Stimulated activated CD8-positive, alpha-beta memory T cell treated with anti-CD3 and anti-CD28 coated beads, Interleukin-12 subunit alpha, Interleukin-12 subunit beta, amount 100 ng/mL, for 4 hours (primary cell): ENCODE results near the gene GALNT5.
"Not testable (repeated sequence)": the region's sequence is repeated elsewhere in the genome, so short reads cannot be mapped to it uniquely, and the experiment has no call there.

ENCODE experiments used
- DNase-seq: peaks from one replicate; pipeline ENCODE4 v3.0.0-alpha.2; 2020; ENCODE audit warnings: low read depth

Gene GALNT5

DNA sequence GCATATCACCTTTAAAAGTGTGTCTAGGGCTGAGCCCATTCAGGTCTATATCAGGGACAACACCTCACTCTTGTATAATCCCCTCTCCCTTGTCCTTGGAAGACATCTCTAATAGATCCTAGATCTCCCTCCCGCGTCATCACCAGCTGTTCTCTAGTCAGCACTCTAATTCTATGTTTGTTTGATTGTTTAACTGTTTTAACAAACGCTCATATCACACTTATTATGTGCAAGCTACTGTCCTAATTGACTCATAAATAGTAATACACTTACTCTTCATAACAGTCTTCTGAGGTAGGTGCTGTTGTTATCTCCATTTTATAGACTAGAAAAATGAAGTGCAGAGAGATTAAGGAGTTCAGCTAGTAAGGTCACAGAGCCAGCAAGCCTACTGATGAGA, 69.7 kb downstream of the GALNT5 start:
- DNase-seq: no peak

DNA sequence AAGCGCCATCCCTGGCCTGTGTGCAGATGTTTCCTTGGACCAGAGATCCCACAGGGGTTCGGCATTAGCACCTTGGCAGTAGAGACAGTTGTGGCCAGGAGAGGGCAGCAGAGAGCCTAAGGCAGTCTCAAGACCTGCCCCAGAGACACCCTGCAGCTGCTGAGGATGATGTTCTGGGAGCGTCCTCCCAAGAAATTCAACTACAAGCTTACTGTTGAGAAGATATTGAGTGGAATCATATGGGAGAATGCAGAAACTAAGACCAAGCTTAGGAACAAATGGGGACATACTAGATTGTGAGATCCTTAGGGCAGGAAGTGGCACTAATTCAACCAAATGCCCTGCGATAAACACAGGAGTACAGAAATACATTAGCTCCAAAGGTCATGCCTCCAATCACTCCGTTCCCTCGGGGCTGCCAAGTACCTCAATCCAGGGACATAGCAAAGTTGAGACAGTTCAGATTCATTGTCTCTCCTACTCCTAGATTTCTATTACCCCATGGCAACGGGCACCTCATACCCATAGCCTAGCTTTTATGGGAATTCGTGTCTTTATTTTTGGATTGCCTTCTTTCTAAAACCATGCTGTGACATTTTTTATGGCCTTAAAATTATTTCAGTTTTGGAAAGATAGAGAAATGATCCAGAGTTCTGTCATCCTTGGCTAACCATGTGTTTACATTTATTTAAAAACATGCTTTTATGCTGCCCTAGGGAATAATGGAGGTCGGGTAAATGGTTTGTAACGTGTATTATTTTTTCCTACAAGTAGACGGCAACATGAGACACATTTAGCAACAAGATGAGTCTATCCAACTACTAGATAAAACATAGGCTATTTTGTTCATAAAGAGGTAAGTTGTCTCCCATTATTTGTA, 70.4 kb downstream of the GALNT5 start:
- peak; percentile 71 for DNase-seq

DNA sequence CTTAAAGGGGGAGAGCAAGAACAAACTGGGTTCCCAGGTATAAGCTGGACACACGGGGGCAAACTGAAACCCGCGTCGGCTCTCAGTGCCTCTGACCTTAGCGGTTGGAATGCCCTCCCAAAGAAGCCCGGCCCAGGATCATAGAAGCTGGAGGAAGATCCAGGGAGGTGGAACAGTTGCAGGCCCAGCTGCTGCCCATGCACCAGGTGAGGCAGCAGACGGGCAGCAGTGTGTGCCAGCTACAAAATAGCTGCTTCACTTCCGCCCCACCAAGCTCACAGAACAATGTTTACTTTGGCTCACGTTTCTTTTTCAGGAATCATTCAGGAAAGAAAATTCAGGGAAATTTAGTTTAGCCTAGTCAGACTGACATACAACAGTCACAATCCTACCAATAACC, 72.0 kb downstream of the GALNT5 start:
- DNase-seq: no peak

DNA sequence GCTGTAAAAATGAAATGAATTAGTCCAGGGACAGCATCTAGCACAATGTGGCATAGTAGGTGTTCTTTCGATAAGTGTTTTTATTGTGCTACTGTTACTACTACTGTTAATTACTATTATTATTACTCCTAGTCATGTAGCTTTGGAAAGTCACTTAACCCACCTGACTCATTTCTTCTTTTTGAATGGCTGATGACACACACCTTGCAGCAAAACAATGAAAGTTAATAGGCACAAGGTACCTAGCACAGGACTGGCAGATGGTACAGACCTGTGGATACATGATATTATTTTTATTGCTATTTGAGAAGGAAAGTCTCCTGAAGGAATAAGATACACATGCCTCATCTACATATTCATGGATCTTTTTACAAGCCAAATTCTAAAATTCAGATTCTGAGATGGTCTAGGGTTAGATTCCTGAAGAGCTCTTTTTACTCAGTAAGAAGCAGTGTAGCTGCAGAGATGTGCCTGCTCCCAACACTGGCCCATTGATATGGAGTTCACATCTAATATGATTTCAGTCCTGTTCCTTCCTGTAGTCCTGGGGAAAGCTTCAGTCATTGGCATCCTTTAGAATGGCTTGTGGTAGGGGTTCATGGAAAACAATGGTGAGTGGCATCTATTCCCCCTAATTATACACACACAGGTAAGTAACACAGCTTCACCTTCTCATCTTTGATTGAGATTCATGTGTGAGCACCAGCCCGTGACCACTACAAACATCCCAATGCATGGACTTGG, 76.0 kb downstream of the GALNT5 start:
- DNase-seq: no peak

DNA sequence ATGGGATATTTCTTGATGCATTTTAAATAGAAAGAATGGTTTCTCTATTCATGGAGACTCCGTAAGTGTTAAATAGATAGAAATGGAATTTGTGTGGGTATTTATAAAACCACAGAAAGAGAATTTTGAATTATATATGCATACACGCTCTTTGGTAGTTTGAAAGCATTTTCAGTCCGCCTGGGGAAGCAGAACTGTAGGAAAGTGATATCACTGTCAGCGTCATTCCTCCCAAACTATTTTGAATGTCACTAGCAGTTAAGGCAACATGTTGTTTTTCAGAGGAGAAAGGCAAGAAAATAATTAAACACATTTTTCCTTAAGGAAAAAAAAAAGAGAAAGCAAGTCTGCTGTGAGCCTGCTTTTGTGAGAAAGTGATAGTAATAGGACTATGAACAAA, 76.8 kb downstream of the GALNT5 start:
- DNase-seq: no peak

DNA sequence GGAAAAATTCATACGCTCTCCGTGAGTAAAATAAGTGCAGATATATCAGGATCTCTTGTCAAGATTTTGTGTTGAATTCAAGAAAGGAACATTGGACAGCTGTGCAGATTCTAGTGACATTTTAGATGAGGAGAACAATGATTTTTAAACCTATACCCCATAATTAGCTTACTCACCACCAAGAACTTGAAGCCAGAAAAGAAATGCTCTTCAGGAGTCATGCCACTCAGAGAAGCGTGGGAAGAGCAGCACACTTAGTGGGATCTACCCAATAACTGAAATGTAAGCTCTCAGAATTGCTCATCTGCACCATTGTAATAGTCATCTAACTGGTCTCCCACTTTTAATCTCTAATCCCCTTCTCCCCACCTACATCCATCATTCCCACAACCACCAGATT, 77.3 kb downstream of the GALNT5 start:
- no peak for DNase-seq

DNA sequence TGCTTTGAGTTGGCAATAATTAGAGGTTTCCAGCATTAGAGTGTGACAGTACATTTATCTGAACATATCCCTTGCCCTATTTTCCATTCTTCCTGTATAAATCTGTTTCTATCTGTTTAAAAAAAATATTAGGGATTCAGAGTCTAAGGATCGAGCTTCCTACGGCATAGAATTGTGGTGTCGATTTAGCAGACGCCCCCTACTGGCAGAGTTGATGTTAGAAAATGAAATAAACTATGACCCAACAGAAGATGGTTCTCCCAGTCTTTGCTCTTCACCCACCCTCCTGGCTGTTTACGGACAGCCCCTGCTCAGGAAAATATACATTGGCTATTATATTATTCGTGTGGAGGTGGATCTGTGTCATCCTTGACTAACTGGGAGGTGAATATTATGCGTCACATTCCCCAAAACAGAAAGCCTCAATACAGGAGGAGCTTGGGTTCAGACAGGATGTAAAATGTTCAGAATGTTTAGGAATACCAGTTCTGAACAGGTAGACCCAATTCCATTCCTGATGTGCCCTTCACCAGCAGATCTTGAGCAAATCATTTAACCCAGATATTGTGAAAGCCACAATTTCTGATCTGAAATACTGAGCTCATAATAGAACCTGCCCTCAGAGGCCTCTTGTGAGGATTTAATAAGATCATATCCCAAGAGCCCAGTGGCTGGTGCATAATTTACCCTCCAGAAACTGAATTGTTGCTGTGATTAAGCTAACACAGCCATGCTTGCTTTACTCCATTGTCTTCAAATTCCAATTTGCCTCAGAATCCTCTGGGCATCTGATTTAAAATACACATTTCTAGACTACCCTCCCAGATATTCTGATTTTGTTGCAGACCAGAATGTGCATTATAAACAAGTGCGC, 78.9 kb downstream of the GALNT5 start:
- no peak for DNase-seq

DNA sequence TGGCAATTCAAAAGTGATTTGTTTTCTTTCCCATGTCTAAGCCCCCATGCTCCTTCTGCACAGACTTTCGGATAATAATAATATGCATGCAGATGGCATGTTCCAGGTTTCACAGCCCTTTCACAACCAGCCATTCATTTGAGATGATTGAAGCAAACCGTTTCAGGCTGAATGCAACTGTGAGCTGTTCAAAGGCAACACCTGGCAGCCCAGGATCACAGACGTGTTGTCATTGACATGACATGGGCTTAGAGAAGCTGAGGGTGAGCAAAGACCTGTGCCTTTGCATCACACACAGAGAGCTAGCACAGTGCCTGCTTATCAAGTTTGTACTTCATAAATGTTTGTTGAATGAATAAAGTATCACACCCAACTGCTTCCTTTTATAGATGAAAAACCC, 80.5 kb downstream of the GALNT5 start:
- DNase-seq: no peak

DNA sequence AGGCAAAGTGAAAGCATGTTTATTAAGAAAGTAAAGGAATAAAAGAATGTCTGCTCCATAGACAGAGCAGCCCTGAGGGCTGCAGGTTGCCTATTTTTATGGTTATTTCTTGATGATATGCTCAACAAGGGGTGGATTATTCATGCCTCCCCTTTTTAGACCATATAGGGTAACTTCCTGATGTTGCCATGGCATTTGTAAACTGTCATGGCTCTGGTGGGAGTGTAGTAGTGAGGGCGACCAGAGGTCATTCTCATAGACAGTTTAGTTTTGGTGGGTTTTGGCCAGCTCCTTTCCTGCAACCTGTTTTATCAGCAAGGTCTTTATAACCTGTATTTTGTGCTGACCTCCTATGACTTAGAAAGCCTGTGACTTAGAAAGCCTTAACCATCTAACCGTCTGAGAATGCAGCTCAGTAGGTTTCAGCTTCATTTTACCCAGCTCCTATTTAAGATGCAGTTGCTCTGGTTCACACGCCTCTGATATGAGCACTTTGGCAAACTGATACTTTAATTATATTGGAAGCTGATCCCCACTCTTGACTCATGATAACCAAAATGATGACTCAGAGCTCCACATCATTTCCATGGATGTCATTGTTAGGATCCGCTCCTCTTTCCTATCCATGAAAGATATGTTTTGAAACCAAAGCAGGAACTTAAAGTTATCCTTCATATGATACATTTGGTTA, 82.6 kb downstream of the GALNT5 start:
- DNase-seq: no peak

DNA sequence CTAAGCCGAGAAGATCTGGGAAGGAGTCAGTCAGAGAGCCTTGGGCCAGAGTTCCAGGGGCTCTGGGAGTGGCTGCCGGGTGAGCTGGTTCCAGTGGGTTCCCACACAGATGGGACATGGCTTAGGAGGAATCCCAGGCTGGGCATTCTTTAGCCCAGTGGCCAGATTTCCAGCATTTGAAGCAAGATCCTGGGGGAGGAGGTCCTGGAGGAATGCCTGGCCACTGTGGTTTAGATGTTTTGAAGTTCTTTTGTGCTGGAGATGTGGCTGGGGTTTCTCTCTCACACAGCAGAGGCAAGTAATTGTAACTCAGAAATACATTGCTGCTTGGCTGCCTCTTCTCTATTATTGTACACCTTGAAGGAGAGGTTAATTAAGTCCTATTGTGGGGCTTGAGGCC, 83.9 kb downstream of the GALNT5 start:
- not testable (repeated sequence) for DNase-seq

DNA sequence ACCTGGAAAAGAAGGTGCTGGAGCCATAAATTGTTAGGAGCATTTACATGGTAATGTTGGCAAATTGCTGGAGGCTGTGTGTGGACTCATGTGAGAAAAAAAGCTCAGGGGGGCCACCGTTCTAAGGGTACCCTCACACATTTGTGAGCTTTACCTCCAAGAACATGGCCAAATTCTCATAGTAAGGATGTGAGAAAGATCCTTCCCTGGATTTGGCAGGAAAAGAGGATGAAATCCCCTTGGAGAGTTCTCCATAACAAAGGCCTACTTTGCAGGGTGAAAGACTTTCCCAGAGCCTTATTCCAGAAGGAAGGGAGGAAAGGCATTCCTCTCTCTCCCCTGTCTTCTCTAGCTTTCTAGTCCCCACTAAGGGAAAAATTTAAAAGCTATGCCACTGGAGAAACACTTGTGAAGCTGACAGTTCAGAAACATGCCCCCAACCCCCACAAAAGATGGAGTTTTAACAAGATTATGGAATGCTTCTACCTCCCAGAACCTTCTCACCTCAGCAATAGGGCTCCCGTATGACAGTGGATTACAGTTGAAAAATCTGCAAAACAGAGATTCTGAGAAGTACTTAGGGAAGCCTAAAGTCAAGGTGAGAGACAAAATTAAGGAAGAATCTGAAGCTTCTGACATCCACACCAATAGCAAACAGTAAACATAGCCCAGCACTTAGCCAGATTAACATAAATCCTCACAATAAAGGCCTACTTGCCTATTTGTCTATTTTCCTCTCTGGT, 88.3 kb downstream of the GALNT5 start:
- no peak for DNase-seq

DNA sequence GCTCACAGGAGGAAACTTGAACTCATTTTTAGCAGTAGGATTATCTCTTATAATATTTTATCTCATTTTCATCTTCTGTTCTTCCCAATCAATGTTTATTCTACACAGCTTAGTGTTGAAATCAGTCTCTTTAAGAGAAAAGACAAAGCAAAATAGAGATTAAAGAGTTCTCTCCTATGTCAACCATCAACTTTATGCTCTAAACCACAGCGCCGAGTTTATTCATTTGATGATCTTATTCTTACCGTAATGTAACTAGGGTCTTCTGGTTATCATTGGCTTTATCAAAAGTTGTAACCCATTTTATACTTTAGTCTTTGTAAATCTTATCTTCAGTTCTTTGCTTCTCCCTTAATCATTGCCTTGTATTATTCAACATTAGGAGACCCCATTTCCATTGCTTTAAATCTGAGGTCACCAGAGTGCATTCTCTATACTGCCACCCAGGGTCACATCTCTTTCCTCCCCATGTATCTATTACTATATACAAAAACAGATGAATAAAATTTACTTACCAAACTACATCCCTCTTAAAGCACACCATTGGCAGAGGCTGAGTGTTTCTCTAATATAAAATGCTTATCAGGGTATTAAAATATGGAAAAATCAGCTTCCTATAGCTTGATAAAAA, 90.9 kb downstream of the GALNT5 start:
- DNase-seq: no peak

DNA sequence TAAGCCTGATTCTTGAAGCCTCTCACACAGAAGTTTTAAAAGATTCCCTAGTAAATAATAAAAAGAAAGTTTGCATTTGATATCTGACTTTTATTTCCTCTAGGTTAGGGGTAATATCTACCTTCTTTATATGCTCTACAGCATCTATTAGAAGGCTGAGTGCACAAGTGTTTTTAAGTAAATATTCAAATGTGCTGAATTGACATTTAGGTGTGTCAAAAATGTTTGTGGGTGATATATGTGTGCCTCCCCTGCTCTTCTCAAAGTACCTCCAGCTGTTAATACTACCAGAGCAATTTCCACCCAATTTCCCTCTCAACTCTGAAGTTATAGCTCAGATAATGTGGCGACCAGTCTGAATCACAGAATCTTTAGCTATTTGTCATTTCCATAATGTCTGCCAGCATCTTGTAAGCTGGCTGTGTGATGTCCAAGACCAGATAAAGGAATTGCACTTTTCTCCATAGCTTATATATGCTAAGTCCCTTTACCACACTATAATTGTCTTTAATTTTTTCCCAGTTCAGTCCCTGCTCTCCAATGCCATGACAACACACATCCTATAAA, 92.5 kb downstream of the GALNT5 start:
- DNase-seq: no peak

DNA sequence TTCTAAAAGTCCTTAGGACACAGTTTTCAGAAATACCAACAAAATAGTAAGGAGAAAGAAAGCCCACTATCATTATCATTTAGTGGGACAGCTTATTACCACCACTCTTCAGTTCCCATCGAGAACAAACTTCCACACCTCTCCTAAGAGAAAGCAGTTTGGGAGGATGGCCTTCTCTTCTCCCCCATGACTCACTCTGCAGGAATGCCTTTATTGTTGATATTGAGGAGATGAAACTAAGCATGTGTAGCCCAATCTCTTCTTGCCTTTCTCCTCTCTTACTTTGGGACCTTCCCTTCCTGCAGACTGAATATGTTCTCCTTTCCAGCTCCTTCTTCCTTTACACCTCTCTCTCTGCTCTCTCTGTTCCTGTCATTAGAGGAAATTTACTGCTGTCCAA, 98.1 kb downstream of the GALNT5 start:
- DNase-seq: no peak

DNA sequence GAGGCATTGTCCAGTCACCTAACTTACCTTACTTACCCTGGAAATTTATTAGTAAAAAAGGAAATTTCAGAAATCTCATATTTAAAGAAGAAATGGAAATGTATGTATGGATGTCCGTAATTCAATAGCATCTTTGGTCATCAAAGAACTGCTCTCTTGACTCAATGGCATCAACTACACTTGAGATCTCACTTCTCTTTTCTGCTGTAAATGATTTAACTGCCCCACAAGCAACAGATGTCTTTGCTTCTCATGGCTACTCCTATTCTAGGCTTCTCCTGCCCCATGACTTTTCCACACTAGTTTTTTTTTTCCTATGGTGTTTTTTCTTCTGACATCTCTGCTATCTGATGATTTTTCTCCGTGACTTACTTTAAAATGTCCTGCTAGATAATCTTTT, 102.1 kb downstream of the GALNT5 start:
- DNase-seq: no peak

DNA sequence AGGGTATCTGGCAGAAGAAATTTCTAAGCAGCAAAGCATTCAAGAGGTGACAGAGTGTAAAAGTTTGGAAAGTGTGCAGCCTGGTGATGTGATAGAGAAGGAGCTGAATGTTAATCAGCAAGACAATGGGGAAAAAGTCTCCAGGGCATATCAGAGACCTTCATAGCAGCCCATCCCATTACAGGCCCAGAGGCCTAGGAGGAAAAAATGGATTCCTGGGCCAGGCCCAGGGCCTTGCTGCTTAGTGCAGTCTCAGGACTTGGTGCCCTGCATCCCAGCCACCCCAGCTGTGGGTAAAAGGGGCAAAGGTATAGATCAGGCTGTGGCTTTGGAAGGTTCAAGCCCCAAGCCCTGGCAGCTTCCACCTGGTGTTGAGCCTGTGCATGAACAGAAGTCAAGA, 104.0 kb downstream of the GALNT5 start:
- no peak for DNase-seq

DNA sequence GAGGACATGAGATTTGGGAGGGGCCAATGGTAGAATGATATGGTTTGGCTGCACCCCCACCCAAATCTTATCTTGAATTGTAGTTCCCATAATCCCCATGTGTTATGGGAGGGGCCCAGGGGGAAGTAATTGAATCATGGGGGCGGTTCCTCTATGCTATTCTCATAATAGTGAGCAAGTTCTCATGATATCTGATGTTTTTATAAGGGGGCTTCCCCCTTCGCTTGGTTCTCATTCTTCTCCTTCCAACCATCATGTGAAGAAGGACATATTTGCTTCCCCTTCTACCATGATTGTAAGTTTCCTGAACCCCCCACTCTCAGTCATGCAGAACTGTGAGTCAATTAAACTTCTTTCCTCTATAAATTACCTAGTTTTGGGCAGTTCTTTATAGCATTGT, 105.1 kb downstream of the GALNT5 start:
- DNase-seq: no peak

DNA sequence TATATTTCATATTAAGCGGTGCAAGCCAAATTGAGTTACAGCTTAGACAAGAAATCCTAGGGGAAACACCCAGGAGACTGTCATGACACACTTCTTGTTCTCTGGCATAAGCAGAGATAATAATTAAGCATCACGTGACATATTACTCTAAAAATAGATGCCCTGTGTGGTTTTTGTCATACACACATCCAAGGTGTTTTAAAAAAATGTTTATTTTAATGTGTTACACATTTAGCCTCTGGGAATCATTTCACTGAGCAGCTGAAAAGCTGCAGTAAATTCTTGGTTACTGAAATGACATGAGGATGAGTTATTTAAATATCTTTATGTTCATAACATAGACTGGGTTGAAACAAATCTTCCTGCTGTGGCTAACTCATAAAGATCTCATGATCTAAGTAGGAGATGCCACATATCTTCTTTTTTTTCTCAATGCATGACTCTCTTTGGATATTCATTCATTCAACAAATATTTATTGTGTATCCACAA, 106.2 kb downstream of the GALNT5 start:
- DNase-seq: no peak
